Esophagus muscularis mucosa (tissue), 4 donors: ENCODE results near the gene WDR64. TPM values are rescaled to one million over a fixed set of nuclear protein-coding genes. Genes with fewer than 3 reads are reported as not detected.

Source experiments
- DNase-seq: peaks from one replicate; pipeline ENCODE4 v3.0.0-alpha.2; 2017; ENCODE audit errors: extremely low spot score
- H3K27ac ChIP-seq, 4 donors: fragments of 200-600 bp; sonication (generic); replicated peaks in 1 of 4; 1 replicate in 3 of 4; 2 replicates in 1 of 4; pipeline ENCODE4 v1.5.1; 2016 to 2019; ENCODE audit warnings: mild to moderate bottlenecking in 1 of 4
- H3K27me3 ChIP-seq, 4 donors: fragments of 200-600 bp; sonication (generic); one replicate each; pipeline versions ENCODE4 v1.5.1 to v1.6.0; 2016 to 2019
- H3K36me3 ChIP-seq, 4 donors: fragments of 200-600 bp; sonication (generic); one replicate each; pipeline ENCODE4 v1.5.1; 2016 to 2019
- H3K4me1 ChIP-seq, 4 donors: fragments of 200-600 bp; sonication (generic); one replicate each; pipeline ENCODE4 v1.5.1; 2016 to 2019
- H3K4me3 ChIP-seq, 4 donors: fragments of 200-600 bp; sonication (generic); 1 replicate in 2 of 4; 2 replicates in 2 of 4; pipeline ENCODE4 v1.5.1; 2016 to 2019; ENCODE audit warnings: mild to moderate bottlenecking in 4 of 4, moderate library complexity in 1 of 4
- H3K9me3 ChIP-seq, 4 donors: fragments of 200-600 bp; sonication (generic); 1 replicate in 3 of 4; 2 replicates in 1 of 4; pipeline ENCODE4 v1.5.1; 2016 to 2019
- EP300 ChIP-seq: sonication (generic); formaldehyde crosslinking; IDR thresholded peaks from one replicate; pipeline ENCODE4 v1.6.1; 2017; ENCODE audit warnings: antibody characterized with exemption
- POLR2A ChIP-seq: fragments of 450-650 bp; IDR thresholded peaks from one replicate; pipeline ENCODE4 v1.6.1; 2017; ENCODE audit warnings: antibody characterized with exemption, moderate library complexity, mild to moderate bottlenecking, low read depth
- POLR2AphosphoS5 ChIP-seq, 2 donors: sonication (generic); formaldehyde crosslinking; IDR thresholded peaks; one replicate each; pipeline ENCODE4 v1.6.1; 2017; ENCODE audit warnings: antibody characterized with exemption in 2 of 2
- WGBS: methylation state at CpG from one replicate; pipeline ENCODE4 v1.1.5; 2018; 5-methylcytosine and 5-hydroxymethylcytosine counted together
- intact Hi-C: fragments of 100-400 bp; cut with DNase I; formaldehyde crosslinking; loops from one replicate; pipeline ENCODE4 v1.15.1; 2023
- total RNA-seq, 4 donors: library from RNA; depleted of rRNA; stranded (reverse); fragments of >200 nt; gene quantifications; one replicate each; pipeline versions ENCODE4 v1.1.0 to v1.2.1, GENCODE V29; 2016
- TF ChIP-seq, protein P1 (sequence below), 3 experiments: fragments of 200-600 bp in 2 of 3; fragments of 450-650 bp in 1 of 3; sonication (generic) in 2 of 3; IDR thresholded peaks; one replicate each; pipeline ENCODE4 v1.5.1; 2017 to 2019; ENCODE audit warnings: antibody characterized with exemption in 3 of 3, mild to moderate bottlenecking in 2 of 3, moderate library complexity in 1 of 3

Gene WDR64
- total RNA-seq, 4 donors from 2014 or later: not detected

DNA sequence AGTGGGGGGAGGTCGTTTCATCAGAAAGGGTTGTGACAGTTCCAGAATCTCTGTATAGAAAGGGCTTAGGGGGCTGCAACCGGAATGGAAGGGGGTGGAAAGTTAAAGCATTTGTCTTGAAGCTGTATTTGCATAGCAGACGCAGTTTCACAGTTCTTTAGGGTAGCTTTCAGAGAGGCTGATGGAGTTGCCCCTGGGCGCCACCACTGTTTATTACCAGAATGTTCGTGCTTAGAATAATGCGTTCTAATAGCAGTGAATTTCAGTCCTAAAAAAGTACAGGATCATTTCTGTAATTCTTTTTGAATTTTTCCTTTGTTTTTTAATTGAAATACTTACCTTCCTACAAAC lies 197.2 kb downstream of the WDR64 start:
- Histone ChIP-seq H3K36me3 (no peaks in the 10 kb centered on the region), H3K9me3 (no peaks in the 10 kb centered on the region), H3K27ac (no peak overlapping the region), H3K27me3 (no peaks in the 10 kb centered on the region), H3K4me1 (peaks cover 8 to 14% (median 11%) of the 10 kb centered on the region in 4 donors), H3K4me3 (no peak overlapping the region)
- intact Hi-C loops: loop anchor here (10.0 kb wide), 3 partner anchors 205 to 315 kb away; partner anchors contain the start of genes CHML, KMO and OPN3
- no peak for DNase-seq
- WGBS: 42% methylated on average over 6 of the region's 6 CpGs
- TF ChIP-seq POLR2A (no peak), POLR2AphosphoS5 (IDR thresholded peaks at IDR 0.05) (no peak), EP300 (no peak)
- TF ChIP-seq, protein P1, sequence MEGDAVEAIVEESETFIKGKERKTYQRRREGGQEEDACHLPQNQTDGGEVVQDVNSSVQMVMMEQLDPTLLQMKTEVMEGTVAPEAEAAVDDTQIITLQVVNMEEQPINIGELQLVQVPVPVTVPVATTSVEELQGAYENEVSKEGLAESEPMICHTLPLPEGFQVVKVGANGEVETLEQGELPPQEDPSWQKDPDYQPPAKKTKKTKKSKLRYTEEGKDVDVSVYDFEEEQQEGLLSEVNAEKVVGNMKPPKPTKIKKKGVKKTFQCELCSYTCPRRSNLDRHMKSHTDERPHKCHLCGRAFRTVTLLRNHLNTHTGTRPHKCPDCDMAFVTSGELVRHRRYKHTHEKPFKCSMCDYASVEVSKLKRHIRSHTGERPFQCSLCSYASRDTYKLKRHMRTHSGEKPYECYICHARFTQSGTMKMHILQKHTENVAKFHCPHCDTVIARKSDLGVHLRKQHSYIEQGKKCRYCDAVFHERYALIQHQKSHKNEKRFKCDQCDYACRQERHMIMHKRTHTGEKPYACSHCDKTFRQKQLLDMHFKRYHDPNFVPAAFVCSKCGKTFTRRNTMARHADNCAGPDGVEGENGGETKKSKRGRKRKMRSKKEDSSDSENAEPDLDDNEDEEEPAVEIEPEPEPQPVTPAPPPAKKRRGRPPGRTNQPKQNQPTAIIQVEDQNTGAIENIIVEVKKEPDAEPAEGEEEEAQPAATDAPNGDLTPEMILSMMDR (IDR thresholded peaks at IDR 0.05): no peak

Other genes starting within 250 kb of the WDR64 start
- gene FH, start 132.5 kb upstream of the WDR64 start, total RNA-seq: 10 to 100 TPM; 63.6 to 83.4 (median 69.1) TPM
- gene KMO, start 119.9 kb upstream of the WDR64 start, total RNA-seq: under 1 TPM in 3 of 4 donors, not detected in 1; 0.29 to 0.83 (median 0.42) TPM
- gene CHML, start 11.9 kb upstream of the WDR64 start, total RNA-seq: 1 to 10 TPM; 4.6 to 8.2 (median 5.0) TPM
- 10 to 100 TPM in 2 of 4 donors, 1 to 10 TPM in 2; 5.3 to 12.4 (median 8.0) TPM for gene OPN3, start 11.9 kb upstream of the WDR64 start, total RNA-seq
- 1 to 10 TPM in 2 of 4 donors, under 1 TPM in 1, not detected in 1; 0.46 to 1.5 (median 1.4) TPM for gene EXO1, start 195.9 kb downstream of the WDR64 start, total RNA-seq